Stimulated activated CD4-positive, alpha-beta T cell treated with anti-CD3 and anti-CD28 coated beads, Interleukin-12 subunit alpha, Interleukin-12 subunit beta, amount 100 ng/mL, for 24 hours (primary cell): Measurements from ENCODE around the gene USP50.
"Not testable (repeated sequence)": the region's sequence is repeated elsewhere in the genome, so short reads cannot be mapped to it uniquely, and the experiment has no call there.

Experiments
- DNase-seq, 2 experiments: peaks; one replicate each; pipeline ENCODE4 v3.0.0-alpha.2; 2020; ENCODE audit warnings: low read depth in 2 of 2

USP50 gene

GRCh38 chr15:50546566-50546965, at the start of gene USP50:
USP50 (minus strand) TSS chr15:50546666; CDS start chr15:50546525, 141 bp downstream.
- DNase-seq: no peak

GRCh38 chr15:50594311-50594710, 47.8 kb upstream of the USP50 start:
- DNase-seq: no peak

GRCh38 chr15:50593761-50594160, 47.3 kb upstream of the USP50 start:
- no peak for DNase-seq

GRCh38 chr15:50590288-50590687, 43.8 kb upstream of the USP50 start:
- no peak for DNase-seq

- DNase-seq: no peak
Observed at GRCh38 chr15:50577492-50577891, 31.0 kb upstream of the USP50 start.

- no peak for DNase-seq
Observed at GRCh38 chr15:50576166-50576565, 29.7 kb upstream of the USP50 start.

GRCh38 chr15:50573842-50574241, 27.4 kb upstream of the USP50 start:
- not testable (repeated sequence) for DNase-seq

GRCh38 chr15:50563756-50564155, 17.3 kb upstream of the USP50 start:
- DNase-seq: no peak

- no peak for DNase-seq
Observed at GRCh38 chr15:50562735-50563640, 16.5 kb upstream of the USP50 start.

GRCh38 chr15:50558012-50558411, 11.5 kb upstream of the USP50 start:
- no peak for DNase-seq

GRCh38 chr15:50556642-50557371, 10.3 kb upstream of the USP50 start:
- DNase-seq: no peak

- no peak for DNase-seq
Observed at GRCh38 chr15:50552238-50552637, 5.8 kb upstream of the USP50 start.

GRCh38 chr15:50549326-50549725, 2.9 kb upstream of the USP50 start:
- no peak for DNase-seq

- no peak for DNase-seq
Observed at GRCh38 chr15:50544368-50544767, 2.1 kb downstream of the USP50 start.

GRCh38 chr15:50543556-50543955, 2.9 kb downstream of the USP50 start:
- DNase-seq: no peak

- no peak for DNase-seq
Observed at GRCh38 chr15:50542887-50543210, 3.6 kb downstream of the USP50 start.

- DNase-seq: no peak
Observed at GRCh38 chr15:50531766-50532165, 14.7 kb downstream of the USP50 start.

- no peak for DNase-seq
Observed at GRCh38 chr15:50531163-50531562, 15.3 kb downstream of the USP50 start.

- DNase-seq: no peak
Observed at GRCh38 chr15:50523851-50524251, 22.6 kb downstream of the USP50 start.

GRCh38 chr15:50519740-50520425, 26.6 kb downstream of the USP50 start:
- no peak for DNase-seq

- no peak for DNase-seq
Observed at GRCh38 chr15:50513001-50513400, 33.5 kb downstream of the USP50 start.

- DNase-seq: no peak
Observed at GRCh38 chr15:50506121-50506520, 40.3 kb downstream of the USP50 start.
